Endodermal cell (in vitro differentiated cells): ENCODE measurements around the gene NPPA. TPM values are rescaled to one million over a fixed set of nuclear protein-coding genes. Genes with fewer than 3 reads are reported as not detected.

Experiments used
- DNase-seq: peaks from one replicate; pipeline ENCODE4 v3.0.0-alpha.2; 2017
- H3K27ac ChIP-seq: 2 replicates; pipeline ENCODE4 v1.5.1; 2013; ENCODE audit warnings: mild to moderate bottlenecking, low read depth, low read length, moderate library complexity
- H3K27me3 ChIP-seq: 2 replicates; pipeline ENCODE4 v1.6.1; 2013; ENCODE audit warnings: mild to moderate bottlenecking, low read length, moderate library complexity; ENCODE audit not compliant: insufficient read depth, control insufficient read depth, poor library complexity, severe bottlenecking
- H3K36me3 ChIP-seq: 2 replicates; pipeline ENCODE4 v1.7.0; 2013; ENCODE audit warnings: mild to moderate bottlenecking, low read length, moderate library complexity; ENCODE audit not compliant: control insufficient read depth, insufficient read depth
- H3K4me1 ChIP-seq: one replicate; pipeline ENCODE4 v1.7.0; 2013; ENCODE audit warnings: low read length; ENCODE audit not compliant: control insufficient read depth, insufficient read depth
- H3K4me3 ChIP-seq: 2 replicates; pipeline ENCODE4 v1.5.1; 2013; ENCODE audit warnings: mild to moderate bottlenecking, low read length, moderate library complexity
- H3K9ac ChIP-seq: 2 replicates; pipeline ENCODE4 v1.6.1; 2013; ENCODE audit warnings: mild to moderate bottlenecking, low read length, moderate library complexity; ENCODE audit not compliant: poor library complexity, severe bottlenecking; ENCODE audit errors: extremely low read depth
- H3K9me3 ChIP-seq: 2 replicates; pipeline ENCODE4 v1.6.1; 2013; ENCODE audit warnings: mild to moderate bottlenecking, low read length, moderate library complexity; ENCODE audit not compliant: control insufficient read depth
- H3K27ac Mint-ChIP-seq: 2 replicates; pipeline ENCODE4 v1.8.0; 2020; ENCODE audit warnings: mixed read lengths
- H3K27me3 Mint-ChIP-seq: 2 replicates; pipeline ENCODE4 v1.8.0; 2021; ENCODE audit warnings: mild to moderate bottlenecking, mixed read lengths; ENCODE audit not compliant: insufficient read depth
- H3K36me3 Mint-ChIP-seq: 2 replicates; pipeline ENCODE4 v1.8.0; 2020; ENCODE audit warnings: low read depth, mixed read lengths
- H3K4me1 Mint-ChIP-seq: 2 replicates; pipeline ENCODE4 v1.8.0; 2020; ENCODE audit warnings: mixed read lengths
- H3K4me3 Mint-ChIP-seq: 2 replicates; pipeline ENCODE4 v1.8.0; 2020; ENCODE audit warnings: mild to moderate bottlenecking, moderate library complexity, mixed read lengths
- H3K9me3 Mint-ChIP-seq: 2 replicates; pipeline ENCODE4 v1.8.0; 2020; ENCODE audit warnings: mild to moderate bottlenecking, mixed read lengths
- WGBS, 2 experiments: methylation state at CpG; one replicate each; pipeline versions ENCODE4 v1.1.5 to v1.1.7; 2013; ENCODE audit warnings: missing lambda C conversion rate in 2 of 2, mixed read lengths in 1 of 2; ENCODE audit not compliant: insufficient coverage in 1 of 2, insufficient read length in 1 of 2; 5-methylcytosine and 5-hydroxymethylcytosine counted together
- total RNA-seq, 2 donors: library from RNA; stranded (reverse); fragmentation: NEBNext Ultra II Directional in 1 of 2; extraction: Animal tissue kit (Norgen Biotek cat#: 25700) in 1 of 2; gene quantifications; 2 replicates in 1 of 2; 3 replicates in 1 of 2; pipeline ENCODE4 v1.2.1, GENCODE V29; 2021
- TF ChIP-seq, protein P1 (sequence below): fragments of 200-600 bp; sonication (generic); conservative IDR thresholded peaks from 2 replicates; pipeline ENCODE4 v1.5.0; 2021; ENCODE audit warnings: antibody characterized with exemption, mild to moderate bottlenecking

Gene NPPA
- total RNA-seq, 2 donors from 2014 or later, result not detected

DNA sequence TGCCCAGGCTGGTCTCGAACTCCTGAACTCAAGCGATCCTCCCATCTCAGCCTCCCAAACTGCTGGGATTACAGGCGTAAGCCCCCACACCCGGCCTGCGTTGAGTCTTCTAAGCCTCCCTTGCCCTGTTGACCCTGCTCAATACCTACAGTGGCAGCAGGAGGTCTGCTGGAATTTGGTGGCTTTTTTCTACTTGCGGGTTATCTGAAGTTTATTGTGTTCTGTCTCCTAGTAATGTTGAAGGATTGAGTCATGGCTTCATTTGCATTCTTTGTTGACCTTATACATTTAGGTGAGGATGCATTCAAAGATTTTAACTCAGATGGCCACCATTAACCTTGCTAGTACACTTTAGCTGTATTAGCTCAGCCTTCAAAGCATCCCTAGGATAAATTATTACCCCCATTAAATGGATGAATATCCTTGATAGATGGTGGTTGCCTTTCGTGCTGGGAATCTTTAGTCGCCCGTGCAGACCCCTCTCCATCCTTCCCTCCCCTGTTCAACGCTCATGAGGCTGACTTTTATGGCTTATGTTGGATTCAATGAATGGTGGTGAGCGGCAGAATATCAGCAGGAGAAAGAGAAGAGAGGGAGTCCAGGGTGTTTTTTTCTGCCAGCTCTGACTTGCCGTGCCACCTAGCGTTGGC is 20.9 kb upstream of the NPPA start:
- Histone ChIP-seq H3K9me3 (no peaks in the 10 kb centered on the region), H3K4me1 (no peaks in the 10 kb centered on the region), H3K27me3 (no peaks in the 10 kb centered on the region), H3K9ac (no peak overlapping the region), H3K27ac (no peak overlapping the region), H3K4me3 (no peak overlapping the region), H3K36me3 (no peaks in the 10 kb centered on the region)
- H3K27me3 Mint-ChIP-seq, result no peaks in the 10 kb centered on the region
- no peak overlapping the region for H3K4me3 Mint-ChIP-seq
- no peak for DNase-seq
- H3K4me1 Mint-ChIP-seq, result peaks cover 3% of the 10 kb centered on the region
- TF ChIP-seq, protein P1, sequence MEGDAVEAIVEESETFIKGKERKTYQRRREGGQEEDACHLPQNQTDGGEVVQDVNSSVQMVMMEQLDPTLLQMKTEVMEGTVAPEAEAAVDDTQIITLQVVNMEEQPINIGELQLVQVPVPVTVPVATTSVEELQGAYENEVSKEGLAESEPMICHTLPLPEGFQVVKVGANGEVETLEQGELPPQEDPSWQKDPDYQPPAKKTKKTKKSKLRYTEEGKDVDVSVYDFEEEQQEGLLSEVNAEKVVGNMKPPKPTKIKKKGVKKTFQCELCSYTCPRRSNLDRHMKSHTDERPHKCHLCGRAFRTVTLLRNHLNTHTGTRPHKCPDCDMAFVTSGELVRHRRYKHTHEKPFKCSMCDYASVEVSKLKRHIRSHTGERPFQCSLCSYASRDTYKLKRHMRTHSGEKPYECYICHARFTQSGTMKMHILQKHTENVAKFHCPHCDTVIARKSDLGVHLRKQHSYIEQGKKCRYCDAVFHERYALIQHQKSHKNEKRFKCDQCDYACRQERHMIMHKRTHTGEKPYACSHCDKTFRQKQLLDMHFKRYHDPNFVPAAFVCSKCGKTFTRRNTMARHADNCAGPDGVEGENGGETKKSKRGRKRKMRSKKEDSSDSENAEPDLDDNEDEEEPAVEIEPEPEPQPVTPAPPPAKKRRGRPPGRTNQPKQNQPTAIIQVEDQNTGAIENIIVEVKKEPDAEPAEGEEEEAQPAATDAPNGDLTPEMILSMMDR, result no peak
- 85 to 86% methylated on average over 9 to 13 of the region's 13 CpGs for WGBS, 2 experiments
- no peaks in the 10 kb centered on the region for H3K9me3 Mint-ChIP-seq
- H3K27ac Mint-ChIP-seq, result no peak overlapping the region
- no peaks in the 10 kb centered on the region for H3K36me3 Mint-ChIP-seq

DNA sequence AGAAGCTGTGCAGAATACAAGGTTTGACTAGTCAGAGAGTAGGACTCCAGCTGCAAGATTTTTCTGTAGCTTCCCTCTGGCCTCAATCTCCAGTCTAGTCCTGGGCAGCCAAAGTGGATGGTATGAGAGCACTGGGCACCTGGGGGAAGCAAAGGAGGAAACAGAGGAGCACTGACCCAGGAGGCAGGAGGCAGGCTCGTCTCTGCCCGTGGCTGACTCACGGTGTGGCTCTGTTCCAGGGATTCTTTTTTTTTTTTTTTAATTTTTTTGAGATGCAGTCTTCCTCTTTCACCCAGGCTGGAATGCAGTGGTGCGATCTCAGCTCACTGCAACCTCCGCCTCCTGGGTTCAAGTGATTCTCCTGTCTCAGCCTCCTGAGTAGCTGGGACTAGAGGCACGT is 15.3 kb upstream of the NPPA start:
- WGBS, 2 experiments, result 90 to 96% methylated on average over 3 to 6 of the region's 6 CpGs
- no peaks in the 10 kb centered on the region for H3K36me3 Mint-ChIP-seq
- Histone ChIP-seq H3K9me3 (no peaks in the 10 kb centered on the region), H3K9ac (no peak overlapping the region), H3K4me3 (no peak overlapping the region), H3K27ac (no peak overlapping the region), H3K27me3 (peaks cover 2% of the 10 kb centered on the region), H3K36me3 (no peaks in the 10 kb centered on the region), H3K4me1 (peaks cover 5% of the 10 kb centered on the region)
- H3K27me3 Mint-ChIP-seq, result peaks cover 39% of the 10 kb centered on the region
- DNase-seq, result no peak
- H3K27ac Mint-ChIP-seq, result no peak overlapping the region
- H3K9me3 Mint-ChIP-seq, result no peaks in the 10 kb centered on the region
- TF ChIP-seq, protein P1, result no peak
- H3K4me1 Mint-ChIP-seq, result peaks cover 6% of the 10 kb centered on the region
- H3K4me3 Mint-ChIP-seq, result no peak overlapping the region

DNA sequence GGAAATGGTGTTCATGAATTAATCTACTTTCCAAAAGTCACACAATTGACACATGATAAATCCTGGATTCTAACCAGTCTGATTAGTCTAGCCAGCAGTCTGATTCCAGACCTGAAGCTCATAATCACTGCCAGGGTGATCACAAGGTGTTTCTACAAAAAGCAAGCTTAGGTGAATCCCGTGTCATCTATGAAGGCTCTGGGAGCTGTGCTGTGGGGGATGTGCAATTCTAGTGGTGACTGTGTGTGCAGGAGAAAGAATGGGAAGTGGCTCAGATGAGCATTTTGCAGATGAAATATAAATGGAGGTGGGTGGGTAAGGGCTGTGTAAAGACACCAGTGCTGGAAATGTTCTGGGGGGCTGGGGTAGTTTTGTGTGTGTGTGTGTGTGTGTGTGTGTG is 13.0 kb upstream of the NPPA start:
- Mint-ChIP-seq H3K4me1 (peaks cover 6% of the 10 kb centered on the region), H3K4me3 (no peak overlapping the region), H3K27ac (no peak overlapping the region), H3K9me3 (no peaks in the 10 kb centered on the region), H3K27me3 (peaks cover 52% of the 10 kb centered on the region), H3K36me3 (no peaks in the 10 kb centered on the region)
- H3K9ac ChIP-seq, result peak overlapping the region; percentile 47
- peaks cover 5% of the 10 kb centered on the region for H3K4me1 ChIP-seq
- H3K36me3 ChIP-seq, result no peaks in the 10 kb centered on the region
- no peaks in the 10 kb centered on the region for H3K9me3 ChIP-seq
- 60 to 67% methylated on average over 1 of the region's 1 CpG for WGBS, 2 experiments
- H3K27ac ChIP-seq, result no peak overlapping the region
- no peak for DNase-seq
- peak overlapping the region; percentile 51 for H3K4me3 ChIP-seq
- TF ChIP-seq, protein P1, result no peak
- peaks cover 6% of the 10 kb centered on the region for H3K27me3 ChIP-seq
